ENCODE data around the gene NFKB1. TPM values are rescaled to one million over a fixed set of nuclear protein-coding genes. Genes with fewer than 3 reads are reported as not detected.

Gene NFKB1
- total and polyA plus RNA-seq, 10 of the 15 experiments (the other 5 are each of a cell fraction or from before 2014, with no cell fraction given): 8.7 to 110 (median 57.3) TPM

- TF ChIP-seq MEF2B (IDR thresholded peaks at IDR 0.05; ENCODE audit: partially characterized antibody, poor library complexity, severe bottlenecking): no peak
- TF ChIP-seq BCL3 (IDR thresholded peaks at IDR 0.05; ENCODE audit: borderline replicate concordance, insufficient read depth, low read depth, low read length, poor library complexity, severe bottlenecking): no peak
- no peak for TF ChIP-seq SMAD1 (IDR thresholded peaks at IDR 0.05; ENCODE audit: low read depth, partially characterized antibody)
- no peak for TF ChIP-seq POLR2A (IDR thresholded peaks at IDR 0.05; ENCODE audit: low read depth, low read length)
- TF ChIP-seq CBFB (IDR thresholded peaks at IDR 0.05; ENCODE audit: low read depth): no peak
- no peak for TF ChIP-seq RAD21 (IDR thresholded peaks at IDR 0.05; ENCODE audit: insufficient read depth, low read depth, low read length)
- TF ChIP-seq RFX5 (IDR thresholded peaks at IDR 0.05; ENCODE audit: low read depth, low read length): no peak
- no peak for TF ChIP-seq BRCA1 (IDR thresholded peaks at IDR 0.05; ENCODE audit: low read depth, low read length)
- TF ChIP-seq SP1 (IDR thresholded peaks at IDR 0.05; ENCODE audit: low read depth, low read length): no peak
- no peak for TF ChIP-seq MAX (IDR thresholded peaks at IDR 0.05; ENCODE audit: low read depth, low read length)
- TF ChIP-seq CREB1 (IDR thresholded peaks at IDR 0.05; ENCODE audit: low read depth): no peak
Measured at GRCh38 chr4:102632241-102633065, 131.3 kb downstream of the NFKB1 start (continued).

GRCh38 chr4:102633100-102633499, 131.9 kb downstream of the NFKB1 start:
- 91% methylated on average over 6 of the region's 6 CpGs for WGBS (ENCODE audit: insufficient coverage, insufficient replicate concordance, low lambda C conversion rate, missing lambda C conversion rate)
- intact Hi-C loops (cut with micrococcal nuclease; ENCODE audit: unreplicated experiment): no loop called here
- no peak overlapping the region for H3K4me2 ChIP-seq (ENCODE audit: control insufficient read depth, insufficient read depth)
- H3K79me2 ChIP-seq (ENCODE audit: control insufficient read depth, insufficient read depth, low read length): no peaks in the 10 kb centered on the region
- SMC1A ChIA-PET (ENCODE audit: uncharacterized antibody, unreplicated experiment): interaction anchor here (1.7 kb wide), 1 partner anchor 9 kb away, joined by 6 read pairs; no protein-coding TSS in a partner anchor
- no peaks in the 10 kb centered on the region for H3K9me3 ChIP-seq (replicated peaks; ENCODE audit: control insufficient read depth, insufficient read depth, low read length)
- no peak overlapping the region for H3K4me3 ChIP-seq
- no peaks in the 10 kb centered on the region for H3K27me3 ChIP-seq (replicated peaks in 1 of 2; ENCODE audit: control insufficient read depth in 2 of 2, insufficient read depth in 2 of 2, low read length in 1 of 2)
- ATAC-seq (no peak), DNase-seq (ENCODE audit: low read depth, low spot score) (no peak), FAIRE-seq (no peak)
- H3K27ac ChIP-seq (ENCODE audit: control insufficient read depth, insufficient read depth): no peak overlapping the region
- BruUV-seq (replicated peaks): no TSS peak
- RAD21 ChIA-PET (ENCODE audit: unreplicated experiment): interaction anchor here (1.4 kb wide), 1 partner anchor 376 kb away, joined by 4 read pairs; no protein-coding TSS in a partner anchor
- H3K9ac ChIP-seq (ENCODE audit: control insufficient read depth, insufficient read depth, low read length): no peak overlapping the region
- H3K36me3 ChIP-seq (ENCODE audit: control insufficient read depth in 2 of 2, insufficient read depth in 2 of 2, low read length in 1 of 2): peaks cover 0 to 17% of the 10 kb centered on the region in 2 experiments; a peak in 3 of 4 replicates
- CTCF ChIA-PET: interaction anchor here (0.6 to 2.6 kb wide), 3 partner anchors 9 to 459 kb away, joined by 3 to 12 read pairs (median 4); no protein-coding TSS in a partner anchor
- POLR2A ChIA-PET: no interaction called here
- H3K4me1 ChIP-seq (ENCODE audit: control insufficient read depth, insufficient read depth, low read length): no peaks in the 10 kb centered on the region
- no peaks in the 10 kb centered on the region for H4K20me1 ChIP-seq (ENCODE audit: control insufficient read depth, insufficient read depth)
- in situ Hi-C loops (cut with MboI): loop anchor here (25.0 kb wide), 1 partner anchor 1154 kb away; no protein-coding TSS in a partner anchor
- no peak overlapping the region for H2AFZ ChIP-seq (ENCODE audit: control insufficient read depth, low read depth, low read length)
- TF ChIP-seq BHLHE40 (IDR thresholded peaks at IDR 0.05; ENCODE audit: borderline replicate concordance in 1 of 2, low read depth in 2 of 2, low read length in 1 of 2): no peak
- no peak for TF ChIP-seq CHD1 (IDR thresholded peaks at IDR 0.05; ENCODE audit: low read depth, low read length)
- no peak for TF ChIP-seq NKRF (conservative IDR thresholded peaks at IDR 0.05)
- TF ChIP-seq EP300 (IDR thresholded peaks at IDR 0.05; ENCODE audit: borderline replicate concordance in 1 of 2, control insufficient read depth in 1 of 2, low read depth in 2 of 2, low read length in 2 of 2): no peak
- no peak for TF ChIP-seq FOXK2 (IDR thresholded peaks at IDR 0.05)
- no peak for TF ChIP-seq RBBP5 (conservative IDR thresholded peaks at IDR 0.05)
- no peak for TF ChIP-seq ATF3 (IDR thresholded peaks at IDR 0.05; ENCODE audit: borderline replicate concordance, extremely low read depth, low read depth, low read length)
